ENCODE data around the gene P3H2. TPM values are rescaled to one million over a fixed set of nuclear protein-coding genes. Genes with fewer than 3 reads are reported as not detected.

The P3H2 gene
- polyA plus RNA-seq, 3 donors, result 93.0 to 114 (median 105) TPM

- DNase-seq (ENCODE audit: low read depth in 3 of 3, low spot score in 2 of 3), result no peak
These were observed 100.9 kb downstream of the P3H2 start for GRCh38 chr3:190019844-190020243.

GRCh38 chr3:190019006-190019405 is 101.7 kb downstream of the P3H2 start:
- no peak for DNase-seq (ENCODE audit: low read depth in 3 of 3, low spot score in 2 of 3)

GRCh38 chr3:190018460-190018859 is 102.2 kb downstream of the P3H2 start:
- no peak for DNase-seq (ENCODE audit: low read depth in 3 of 3, low spot score in 2 of 3)

- DNase-seq (ENCODE audit: low read depth in 3 of 3, low spot score in 2 of 3), result peak in 1 of 3 donors; percentile 42
These were observed 103.0 kb downstream of the P3H2 start for GRCh38 chr3:190017521-190018288.

GRCh38 chr3:190016966-190017365 is 103.7 kb downstream of the P3H2 start:
- DNase-seq (ENCODE audit: low read depth in 3 of 3, low spot score in 2 of 3), result no peak

GRCh38 chr3:190014940-190015339 is 105.8 kb downstream of the P3H2 start:
- no peak for DNase-seq (ENCODE audit: low read depth in 3 of 3, low spot score in 2 of 3)

- DNase-seq (ENCODE audit: low read depth in 3 of 3, low spot score in 2 of 3), result no peak
These were observed 106.5 kb downstream of the P3H2 start for GRCh38 chr3:190013943-190014924.

- no peak for DNase-seq (ENCODE audit: low read depth in 3 of 3, low spot score in 2 of 3)
These were observed 107.9 kb downstream of the P3H2 start for GRCh38 chr3:190012784-190013183.

- DNase-seq (ENCODE audit: low read depth in 3 of 3, low spot score in 2 of 3), result peak in 1 of 3 donors; percentile 19
These were observed 108.3 kb downstream of the P3H2 start for GRCh38 chr3:190012314-190012782.

- DNase-seq (ENCODE audit: low read depth in 3 of 3, low spot score in 2 of 3), result no peak
These were observed 110.2 kb downstream of the P3H2 start for GRCh38 chr3:190010486-190010885.

- no peak for DNase-seq (ENCODE audit: low read depth in 3 of 3, low spot score in 2 of 3)
These were observed 111.1 kb downstream of the P3H2 start for GRCh38 chr3:190009614-190010013.

- no peak for DNase-seq (ENCODE audit: low read depth in 3 of 3, low spot score in 2 of 3)
These were observed 112.3 kb downstream of the P3H2 start for GRCh38 chr3:190008432-190008831.

GRCh38 chr3:190005343-190006113 is 115.2 kb downstream of the P3H2 start:
- no peak for DNase-seq (ENCODE audit: low read depth in 3 of 3, low spot score in 2 of 3)

- DNase-seq (ENCODE audit: low read depth in 3 of 3, low spot score in 2 of 3), result no peak
These were observed 116.0 kb downstream of the P3H2 start for GRCh38 chr3:190004656-190005055.

GRCh38 chr3:190003681-190004123 is 117.0 kb downstream of the P3H2 start:
- DNase-seq (ENCODE audit: low read depth in 3 of 3, low spot score in 2 of 3), result no peak

- DNase-seq (ENCODE audit: low read depth in 3 of 3, low spot score in 2 of 3), result no peak
These were observed 117.6 kb downstream of the P3H2 start for GRCh38 chr3:190003068-190003467.

- no peak for DNase-seq (ENCODE audit: low read depth in 3 of 3, low spot score in 2 of 3)
These were observed 119.3 kb downstream of the P3H2 start for GRCh38 chr3:190001426-190001825.

GRCh38 chr3:190000861-190001196 is 119.9 kb downstream of the P3H2 start:
- DNase-seq (ENCODE audit: low read depth in 3 of 3, low spot score in 2 of 3), result no peak

- no peak for DNase-seq (ENCODE audit: low read depth in 3 of 3, low spot score in 2 of 3)
These were observed 120.4 kb downstream of the P3H2 start for GRCh38 chr3:190000187-190000860.

- DNase-seq (ENCODE audit: low read depth in 3 of 3, low spot score in 2 of 3), result no peak
These were observed 121.0 kb downstream of the P3H2 start for GRCh38 chr3:189999718-190000117.

Data from right renal cortex interstitium (tissue), 3 donors.